GM13977 (cell line): ENCODE data around the gene PODXL.

ENCODE experiments used
- DNase-seq: peaks from one replicate; pipeline ENCODE4 v3.0.0; 2012; ENCODE audit warnings: low spot score
- CTCF ChIP-seq: IDR thresholded peaks from 2 replicates; pipeline ENCODE4 v1.5.1; 2012; ENCODE audit warnings: mild to moderate bottlenecking, control low read depth; ENCODE audit not compliant: insufficient read depth; ENCODE audit errors: extremely low read depth, missing control alignments
- in situ Hi-C: fragments of 300-500 bp; cut with MboI; formaldehyde crosslinking; loops from one replicate; pipeline ENCODE4 v1.12.0; 2022; ENCODE audit warnings: low sequenced_read_pairs, low pct_unique_long_range_greater_than_20kb, mixed read lengths, inconsistent platforms; ENCODE audit not compliant: unreplicated experiment

The PODXL gene

GRCh38 chr7:131454498-131454897, 101.9 kb downstream of the PODXL start:
- TF ChIP-seq CTCF: no peak
- in situ Hi-C loops: no loop called here
- DNase-seq: no peak
